GM21447 (cell line): Measurements from ENCODE around the gene ALKBH6.

Experiments used
- ATAC-seq: cut with Tn5 transposase; IDR thresholded peaks from one replicate; pipeline ENCODE4 v1.9.1; 2021; ENCODE audit not compliant: unreplicated experiment

Gene ALKBH6

GRCh38 chr19:36030264-36031148, 16.5 kb upstream of the ALKBH6 start:
- ATAC-seq = no peak

GRCh38 chr19:36028313-36029041, 14.5 kb upstream of the ALKBH6 start:
- ATAC-seq = no peak

- no peak for ATAC-seq
Measured at GRCh38 chr19:36027696-36028095, 13.7 kb upstream of the ALKBH6 start.

- no peak for ATAC-seq
Measured at GRCh38 chr19:36026091-36026876, 12.3 kb upstream of the ALKBH6 start.

GRCh38 chr19:36025541-36025940, 11.5 kb upstream of the ALKBH6 start:
- no peak for ATAC-seq

GRCh38 chr19:36023432-36023831, 9.4 kb upstream of the ALKBH6 start:
- no peak for ATAC-seq

GRCh38 chr19:36019061-36019670, 5.2 kb upstream of the ALKBH6 start:
- ATAC-seq = no peak

- ATAC-seq = no peak
Measured at GRCh38 chr19:36013280-36014011, 567 bp downstream of the ALKBH6 start.

GRCh38 chr19:36010402-36010801, 3.6 kb downstream of the ALKBH6 start:
- no peak for ATAC-seq

GRCh38 chr19:36009633-36010379, 4.2 kb downstream of the ALKBH6 start:
- no peak for ATAC-seq

GRCh38 chr19:36009220-36009619, 4.8 kb downstream of the ALKBH6 start:
- no peak for ATAC-seq

- ATAC-seq = no peak
Measured at GRCh38 chr19:36008336-36008978, 5.6 kb downstream of the ALKBH6 start, which contains the start of gene SYNE4. Gene SYNE4, minus strand, starts transcription at chr19:36008813. Its CDS starts 132 bp downstream, at chr19:36008681.

GRCh38 chr19:36006955-36007354, 7.1 kb downstream of the ALKBH6 start:
- no peak for ATAC-seq

GRCh38 chr19:36003284-36003683, 10.7 kb downstream of the ALKBH6 start:
- no peak for ATAC-seq

GRCh38 chr19:36001605-36002004, 12.4 kb downstream of the ALKBH6 start:
- ATAC-seq = no peak

GRCh38 chr19:35996777-35997176, 17.2 kb downstream of the ALKBH6 start:
- no peak for ATAC-seq

- ATAC-seq = peak; percentile 89
Measured at GRCh38 chr19:35995048-35995993, 18.7 kb downstream of the ALKBH6 start, which contains the start of gene SDHAF1. Gene SDHAF1, plus strand, starts transcription at chr19:35995188. Its CDS starts 87 bp downstream, at chr19:35995275.
